ENCODE measurements around the gene EXOC4. TPM values are rescaled to one million over a fixed set of nuclear protein-coding genes. Genes with fewer than 3 reads are reported as not detected.

The EXOC4 gene
- total RNA-seq, 4 donors from 2014 or later, result 82.4 to 204 (median 128) TPM

GRCh38 chr7:133288970-133289369, 36.1 kb downstream of the EXOC4 start:
- Histone ChIP-seq H3K36me3 (peaks cover 0 to 19% (median 3%) of the 10 kb centered on the region in 4 donors), H3K4me1 (no peaks in the 10 kb centered on the region), H3K4me3 (no peak overlapping the region), H3K9me3 (no peaks in the 10 kb centered on the region), H3K27me3 (no peaks in the 10 kb centered on the region), H3K27ac (no peak overlapping the region)
- TF ChIP-seq EP300 (IDR thresholded peaks at IDR 0.05; ENCODE audit: low read depth) (no peak), POLR2A (IDR thresholded peaks at IDR 0.05) (no peak), POLR2AphosphoS5 (IDR thresholded peaks at IDR 0.05) (no peak), CTCF (IDR thresholded peaks at IDR 0.05) (no peak)
- in situ Hi-C loops (cut with MboI; ENCODE audit: low pct_ligation_motif_present in 1 of 4, low pct_unique_long_range_greater_than_20kb in 1 of 4, low sequenced_read_pairs in 3 of 4), result no loop called here
- DNase-seq, result no peak
- WGBS, 2 donors (ENCODE audit: low coverage in 1 of 2), result 96 to 100% methylated on average over 1 of the region's 1 CpG
- intact Hi-C loops (cut with DNase I; ENCODE audit: low total_unique reads), result no loop called here

GRCh38 chr7:133290041-133290440, 37.2 kb downstream of the EXOC4 start:
- peaks cover 0 to 19% (median 3%) of the 10 kb centered on the region in 4 donors for H3K36me3 ChIP-seq
- no peaks in the 10 kb centered on the region for H3K4me1 ChIP-seq
- no peaks in the 10 kb centered on the region for H3K27me3 ChIP-seq
- 50 to 86% methylated on average over 1 of the region's 1 CpG for WGBS, 2 donors (ENCODE audit: low coverage in 1 of 2)
- H3K27ac ChIP-seq, result no peak overlapping the region
- H3K9me3 ChIP-seq, result no peaks in the 10 kb centered on the region
- TF ChIP-seq POLR2A (IDR thresholded peaks at IDR 0.05), result no peak
- no peak for TF ChIP-seq POLR2AphosphoS5 (IDR thresholded peaks at IDR 0.05)
- no peak for TF ChIP-seq EP300 (IDR thresholded peaks at IDR 0.05; ENCODE audit: low read depth)
- no peak for TF ChIP-seq CTCF (IDR thresholded peaks at IDR 0.05)
- H3K4me3 ChIP-seq, result no peak overlapping the region
- in situ Hi-C loops (cut with MboI; ENCODE audit: low pct_ligation_motif_present in 1 of 4, low pct_unique_long_range_greater_than_20kb in 1 of 4, low sequenced_read_pairs in 3 of 4) (no loop called here), intact Hi-C loops (cut with DNase I; ENCODE audit: low total_unique reads) (no loop called here)
- DNase-seq, result no peak

- 71 to 72% methylated on average over 3 of the region's 3 CpGs for WGBS, 2 donors (ENCODE audit: low coverage in 1 of 2)
- Histone ChIP-seq H3K36me3 (peaks cover 0 to 19% (median 3%) of the 10 kb centered on the region in 4 donors), H3K9me3 (no peaks in the 10 kb centered on the region), H3K27me3 (no peaks in the 10 kb centered on the region), H3K27ac (no peak overlapping the region), H3K4me3 (no peak overlapping the region), H3K4me1 (no peaks in the 10 kb centered on the region)
- TF ChIP-seq CTCF (IDR thresholded peaks at IDR 0.05), result no peak
- TF ChIP-seq EP300 (IDR thresholded peaks at IDR 0.05; ENCODE audit: low read depth), result no peak
- TF ChIP-seq POLR2A (IDR thresholded peaks at IDR 0.05), result no peak
- no peak for TF ChIP-seq POLR2AphosphoS5 (IDR thresholded peaks at IDR 0.05)
- in situ Hi-C loops (cut with MboI; ENCODE audit: low pct_ligation_motif_present in 1 of 4, low pct_unique_long_range_greater_than_20kb in 1 of 4, low sequenced_read_pairs in 3 of 4) (no loop called here), intact Hi-C loops (cut with DNase I; ENCODE audit: low total_unique reads) (no loop called here)
- DNase-seq, result no peak
Measured at GRCh38 chr7:133290676-133291333, 37.9 kb downstream of the EXOC4 start.

- no peak for DNase-seq
- TF ChIP-seq POLR2A (IDR thresholded peaks at IDR 0.05), result no peak
- Histone ChIP-seq H3K4me3 (no peak overlapping the region), H3K27me3 (no peaks in the 10 kb centered on the region), H3K4me1 (no peaks in the 10 kb centered on the region), H3K27ac (no peak overlapping the region), H3K36me3 (peaks cover 0 to 19% (median 3%) of the 10 kb centered on the region in 4 donors), H3K9me3 (no peaks in the 10 kb centered on the region)
- in situ Hi-C loops (cut with MboI; ENCODE audit: low pct_ligation_motif_present in 1 of 4, low pct_unique_long_range_greater_than_20kb in 1 of 4, low sequenced_read_pairs in 3 of 4) (no loop called here), intact Hi-C loops (cut with DNase I; ENCODE audit: low total_unique reads) (no loop called here)
- 82 to 97% methylated on average over 1 of the region's 1 CpG for WGBS, 2 donors (ENCODE audit: low coverage in 1 of 2)
Measured at GRCh38 chr7:133292631-133293030, 39.8 kb downstream of the EXOC4 start.

Data from transverse colon (tissue), 4 donors.